ENCODE measurements around the gene KIAA0513.

KIAA0513 gene

DNA sequence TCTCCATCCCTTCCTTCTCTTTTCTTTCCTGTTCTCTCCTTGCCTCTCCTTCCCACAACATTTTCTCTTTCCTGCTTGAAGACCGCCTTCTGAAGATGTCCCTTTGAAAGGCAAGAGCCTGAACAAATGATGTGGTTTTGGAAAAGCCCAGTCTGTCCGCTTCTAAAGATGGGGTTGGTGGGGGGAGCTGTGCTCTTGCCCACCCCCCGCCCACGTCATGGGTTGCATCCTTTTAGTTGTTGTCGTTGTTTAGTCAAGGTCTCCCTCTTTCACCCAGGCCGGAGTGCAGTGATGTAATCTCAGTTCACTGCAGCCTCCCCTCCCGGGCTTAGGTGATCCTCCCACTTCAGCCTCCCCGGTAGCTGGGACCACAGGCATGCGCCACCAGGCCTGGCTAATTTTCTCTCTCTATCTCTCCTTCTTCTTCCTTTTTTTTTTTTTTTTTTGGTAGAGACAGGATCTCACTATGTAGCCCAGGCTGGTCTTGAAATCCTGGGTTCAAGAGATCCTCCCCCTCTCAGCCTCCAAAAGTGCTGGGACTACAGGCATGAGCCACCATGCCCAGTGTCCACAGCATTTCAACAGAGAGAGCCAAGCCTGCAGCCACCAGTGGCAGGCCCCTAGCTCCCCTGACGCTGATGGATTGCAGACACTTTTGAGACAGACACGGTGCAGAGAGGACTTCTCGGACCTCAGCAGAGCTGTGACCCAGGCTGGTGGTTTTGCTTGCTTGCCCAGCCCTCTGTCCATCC lies 110.7 kb downstream of the KIAA0513 start:
- DNase-seq, result no peak

GRCh38 chr16:85138825-85139627 lies 111.4 kb downstream of the KIAA0513 start:
- no peak for DNase-seq

DNA sequence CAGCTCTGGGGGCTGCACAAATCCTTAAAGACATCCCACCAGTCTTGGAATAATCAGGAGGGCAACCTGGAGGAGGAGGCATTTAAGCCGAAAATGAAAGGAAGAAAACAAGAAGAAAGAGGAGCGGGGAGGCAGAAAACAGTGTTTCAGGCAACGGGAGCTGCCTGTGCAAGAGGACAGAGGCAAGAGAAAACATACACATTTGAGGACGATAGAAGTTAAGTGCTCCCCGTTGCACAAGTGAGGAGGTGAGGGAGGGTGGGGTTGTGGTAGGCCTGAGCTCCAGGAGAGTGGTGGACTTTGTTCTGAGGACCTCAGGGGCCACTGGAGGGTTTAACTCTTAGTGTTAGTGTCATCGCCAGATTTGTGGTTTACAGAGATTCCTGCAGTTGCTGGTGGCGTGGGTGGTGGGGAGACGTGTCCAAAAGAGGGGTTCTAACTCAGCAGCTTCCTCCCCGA lies 112.3 kb downstream of the KIAA0513 start:
- no peak for DNase-seq

- no peak for DNase-seq
These were observed 112.9 kb downstream of the KIAA0513 start for GRCh38 chr16:85140455-85141012.

DNA sequence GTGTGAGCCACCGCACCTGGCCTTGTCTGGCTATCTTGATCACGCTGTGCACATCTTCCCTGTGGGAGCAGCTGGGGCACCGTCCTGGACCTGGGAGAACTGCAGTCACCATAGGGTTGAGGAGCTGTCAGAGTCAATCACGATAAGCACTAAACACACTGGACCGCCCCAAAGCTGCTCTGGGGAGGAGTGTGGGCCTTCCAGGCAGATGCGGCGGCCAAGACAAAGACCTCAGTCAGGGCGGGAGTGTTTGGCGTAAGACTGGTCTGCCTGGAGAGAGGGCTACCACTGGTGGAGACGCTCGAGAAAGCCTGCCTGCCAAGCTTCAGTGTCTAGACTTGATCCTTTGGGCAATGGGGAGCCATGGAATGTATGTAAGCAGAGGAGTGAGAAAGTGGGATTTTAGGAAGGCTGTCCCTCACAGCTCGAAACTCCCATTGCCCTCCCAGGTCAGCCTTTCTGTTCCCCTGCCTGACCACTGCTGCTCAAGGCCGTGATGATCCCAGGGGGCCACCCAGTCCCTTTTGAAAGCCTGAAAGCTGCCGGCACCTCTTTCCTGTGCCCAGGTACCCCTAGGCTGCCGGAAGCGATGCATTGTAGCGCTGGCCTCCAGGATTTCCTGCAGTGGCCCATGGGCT lies 114.0 kb downstream of the KIAA0513 start:
- no peak for DNase-seq

DNA sequence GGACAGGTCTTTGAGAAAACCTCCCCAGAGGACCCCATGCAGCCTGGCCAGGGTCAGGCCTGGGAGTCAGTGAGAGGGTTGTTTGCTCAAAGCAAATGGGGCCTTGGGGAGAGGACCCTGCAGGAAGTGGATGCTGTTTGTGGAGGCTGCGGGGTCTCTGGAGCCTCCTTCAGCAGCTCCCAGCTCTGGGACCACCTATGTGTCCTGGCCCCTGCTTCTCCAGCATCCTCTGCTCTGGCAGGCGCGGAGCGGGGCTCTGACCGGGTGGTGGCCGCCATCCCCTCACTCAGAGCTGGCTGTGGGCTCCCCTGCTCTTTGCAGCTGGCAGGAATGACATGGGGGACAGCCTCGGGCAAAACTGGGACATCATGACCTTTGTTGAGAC lies 114.5 kb downstream of the KIAA0513 start:
- no peak for DNase-seq

- no peak for DNase-seq
These were observed 115.2 kb downstream of the KIAA0513 start for GRCh38 chr16:85142771-85143211.

Measured in activated CD4-positive, alpha-beta T cell treated with anti-CD3 and anti-CD28 coated beads, Interleukin-2, amount 50 U/mL, for 16 hours (primary cell).